Mesenchymal stem cell (in vitro differentiated cells and primary cell): ENCODE results near the gene C1orf167.

ENCODE experiments used
- DNase-seq: peaks from one replicate; pipeline ENCODE4 v3.0.0-alpha.2; 2013
- H2AFZ ChIP-seq: one replicate; pipeline ENCODE4 v1.6.1; 2013; ENCODE audit warnings: low read depth, mild to moderate bottlenecking, control low read depth, inconsistent platforms, low read length, moderate library complexity
- H2AK5ac ChIP-seq: 2 replicates; pipeline ENCODE4 v1.6.1; 2013; ENCODE audit warnings: low read length, moderate library complexity, mild to moderate bottlenecking, inconsistent platforms; ENCODE audit not compliant: severe bottlenecking
- H2BK120ac ChIP-seq: one replicate; pipeline ENCODE4 v1.6.1; 2013; ENCODE audit warnings: low read depth, mild to moderate bottlenecking, inconsistent platforms, low read length, moderate library complexity
- H2BK12ac ChIP-seq, 2 experiments: one replicate each; pipeline ENCODE4 v1.6.1; 2013; ENCODE audit warnings: inconsistent platforms in 2 of 2, low read length in 2 of 2, mild to moderate bottlenecking in 2 of 2, moderate library complexity in 2 of 2, control low read depth in 1 of 2
- H2BK15ac ChIP-seq: one replicate; pipeline ENCODE4 v1.6.1; 2013; ENCODE audit warnings: mild to moderate bottlenecking, low read depth, inconsistent platforms; ENCODE audit not compliant: poor library complexity, severe bottlenecking
- H2BK5ac ChIP-seq: 2 replicates; pipeline ENCODE4 v1.6.1; 2013; ENCODE audit warnings: low read depth, mild to moderate bottlenecking, low read length, control low read depth, inconsistent platforms; ENCODE audit not compliant: poor library complexity, severe bottlenecking
- H3K14ac ChIP-seq, 2 experiments: one replicate each; pipeline ENCODE4 v1.6.1; 2013; ENCODE audit warnings: inconsistent platforms in 2 of 2, low read length in 2 of 2, control low read depth in 1 of 2, mild to moderate bottlenecking in 1 of 2, moderate library complexity in 1 of 2
- H3K18ac ChIP-seq, 2 experiments: one replicate each; pipeline ENCODE4 v1.6.1; 2013; ENCODE audit warnings: inconsistent platforms in 2 of 2, low read length in 2 of 2, control low read depth in 1 of 2, low read depth in 1 of 2, mild to moderate bottlenecking in 1 of 2
- H3K23ac ChIP-seq, 2 experiments: one replicate each; pipeline ENCODE4 v1.6.1; 2013; ENCODE audit warnings: inconsistent platforms in 2 of 2, low read length in 2 of 2, mild to moderate bottlenecking in 2 of 2, moderate library complexity in 2 of 2, control low read depth in 1 of 2
- H3K27ac ChIP-seq: 2 replicates; pipeline ENCODE4 v1.5.1; 2013; ENCODE audit warnings: mild to moderate bottlenecking, moderate library complexity, low read length, control low read depth, inconsistent platforms; ENCODE audit not compliant: poor library complexity, severe bottlenecking
- H3K27me3 ChIP-seq, 2 experiments: 2 replicates each; pipeline versions ENCODE4 v1.6.1 to v1.7.0; 2013; ENCODE audit warnings: low read length in 2 of 2, mild to moderate bottlenecking in 2 of 2, moderate library complexity in 2 of 2, control low read depth in 1 of 2, inconsistent platforms in 1 of 2; ENCODE audit not compliant: control insufficient read depth in 1 of 2, insufficient read depth in 1 of 2
- H3K36me3 ChIP-seq, 2 experiments: 2 replicates each; pipeline versions ENCODE4 v1.6.1 to v1.7.0; 2013; ENCODE audit warnings: low read length in 2 of 2, control low read depth in 1 of 2, inconsistent platforms in 1 of 2, low read depth in 1 of 2, mild to moderate bottlenecking in 1 of 2; ENCODE audit not compliant: insufficient read depth in 2 of 2, control insufficient read depth in 1 of 2
- H3K4ac ChIP-seq, 2 experiments: one replicate each; pipeline ENCODE4 v1.6.1; 2013; ENCODE audit warnings: inconsistent platforms in 2 of 2, low read length in 2 of 2, mild to moderate bottlenecking in 2 of 2, moderate library complexity in 2 of 2, control low read depth in 1 of 2, low read depth in 1 of 2
- H3K4me1 ChIP-seq: 2 replicates; pipeline ENCODE4 v1.6.1; 2013; ENCODE audit warnings: low read depth, low read length, control low read depth; ENCODE audit not compliant: control insufficient read depth, insufficient read depth
- H3K4me2 ChIP-seq: 2 replicates; pipeline ENCODE4 v1.6.1; 2013; ENCODE audit warnings: low read length, mild to moderate bottlenecking, inconsistent platforms; ENCODE audit not compliant: poor library complexity, severe bottlenecking
- H3K4me3 ChIP-seq, 2 experiments: 2 replicates each; pipeline versions ENCODE4 v1.5.1 to v1.7.0; 2013; ENCODE audit warnings: low read length in 2 of 2, mild to moderate bottlenecking in 2 of 2, control low read depth in 1 of 2, low read depth in 1 of 2; ENCODE audit not compliant: insufficient read depth in 1 of 2
- H3K79me1 ChIP-seq: replicated peaks from 2 replicates; pipeline ENCODE4 v1.6.1; 2013; ENCODE audit warnings: mild to moderate bottlenecking, control low read depth, low read length, inconsistent platforms; ENCODE audit not compliant: poor library complexity, severe bottlenecking
- H3K9ac ChIP-seq: 2 replicates; pipeline ENCODE4 v1.7.0; 2013; ENCODE audit warnings: mild to moderate bottlenecking, low read length, moderate library complexity
- H3K9me3 ChIP-seq: 2 replicates; pipeline ENCODE4 v1.7.0; 2013; ENCODE audit warnings: mild to moderate bottlenecking, low read length; ENCODE audit not compliant: control insufficient read depth
- H4K8ac ChIP-seq: one replicate; pipeline ENCODE4 v1.6.1; 2013; ENCODE audit warnings: inconsistent platforms, mild to moderate bottlenecking, low read length, moderate library complexity
- H4K91ac ChIP-seq: one replicate; pipeline ENCODE4 v1.6.1; 2013; ENCODE audit warnings: mild to moderate bottlenecking, low read length, inconsistent platforms
- WGBS: methylation state at CpG from one replicate; pipeline ENCODE4 v1.1.7; 2013; ENCODE audit warnings: mixed read lengths; 5-methylcytosine and 5-hydroxymethylcytosine counted together

The C1orf167 gene

GRCh38 chr1:11759791-11760190 is 2.2 kb upstream of the C1orf167 start:
- DNase-seq: no peak
- no peak overlapping the region for H3K18ac ChIP-seq
- no peak overlapping the region for H4K8ac ChIP-seq
- H3K4me3 ChIP-seq: no peak overlapping the region
- H3K4me2 ChIP-seq: no peak overlapping the region
- no peak overlapping the region for H3K14ac ChIP-seq
- H3K4ac ChIP-seq: no peak overlapping the region
- H2BK15ac ChIP-seq: no peak overlapping the region
- H3K23ac ChIP-seq: no peak overlapping the region
- H4K91ac ChIP-seq: no peak overlapping the region
- no peak overlapping the region for H2BK120ac ChIP-seq
- H3K27ac ChIP-seq: no peak overlapping the region
- no peaks in the 10 kb centered on the region for H3K79me1 ChIP-seq
- WGBS: 82% methylated on average over 2 of the region's 4 CpGs
- peaks cover 5% of the 10 kb centered on the region for H3K4me1 ChIP-seq
- H3K9me3 ChIP-seq: peaks cover 4% of the 10 kb centered on the region
- H2AK5ac ChIP-seq: no peak overlapping the region
- peaks cover 0 to 2% of the 10 kb centered on the region in 2 experiments for H3K36me3 ChIP-seq
- H3K9ac ChIP-seq: no peak overlapping the region
- no peak overlapping the region for H2BK12ac ChIP-seq
- H2AFZ ChIP-seq: no peak overlapping the region
- H3K27me3 ChIP-seq: peaks cover 25 to 49% of the 10 kb centered on the region in 2 experiments
- H2BK5ac ChIP-seq: no peak overlapping the region

GRCh38 chr1:11761285-11761684 is 708 bp upstream of the C1orf167 start:
- 91% methylated on average over 6 of the region's 6 CpGs for WGBS
- Histone ChIP-seq H2BK15ac (peak overlapping the region; percentile 12), H3K4me1 (peaks cover 5% of the 10 kb centered on the region), H3K4me2 (no peak overlapping the region), H3K14ac (no peak overlapping the region), H3K4me3 (no peak overlapping the region), H2BK120ac (no peak overlapping the region), H3K4ac (no peak overlapping the region), H3K27ac (no peak overlapping the region), H4K91ac (no peak overlapping the region), H2BK12ac (no peak overlapping the region), H3K23ac (no peak overlapping the region), H3K9me3 (peaks cover 4% of the 10 kb centered on the region), H3K27me3 (peaks cover 25 to 40% of the 10 kb centered on the region in 2 experiments), H2AK5ac (no peak overlapping the region), H3K9ac (no peak overlapping the region), H2AFZ (no peak overlapping the region), H2BK5ac (no peak overlapping the region), H3K79me1 (no peaks in the 10 kb centered on the region), H3K36me3 (peaks cover 0 to 2% of the 10 kb centered on the region in 2 experiments), H4K8ac (no peak overlapping the region), H3K18ac (no peak overlapping the region)
- no peak for DNase-seq

- Histone ChIP-seq H3K4me1 (peaks cover 5% of the 10 kb centered on the region), H2BK15ac (no peak overlapping the region), H4K91ac (no peak overlapping the region), H3K9ac (no peak overlapping the region), H3K23ac (peak overlapping the region in 1 of 2 experiments; percentile 19), H4K8ac (no peak overlapping the region), H3K79me1 (no peaks in the 10 kb centered on the region), H3K18ac (no peak overlapping the region), H3K36me3 (peaks cover 0 to 2% of the 10 kb centered on the region in 2 experiments), H2BK5ac (no peak overlapping the region), H2AFZ (no peak overlapping the region), H2BK12ac (no peak overlapping the region), H2BK120ac (no peak overlapping the region), H3K4me2 (no peak overlapping the region), H2AK5ac (no peak overlapping the region), H3K9me3 (no peaks in the 10 kb centered on the region), H3K4me3 (no peak overlapping the region), H3K27me3 (peaks cover 39 to 57% of the 10 kb centered on the region in 2 experiments), H3K4ac (no peak overlapping the region), H3K27ac (no peak overlapping the region), H3K14ac (no peak overlapping the region)
- no peak for DNase-seq
- WGBS: 89% methylated on average over 3 of the region's 3 CpGs
These were observed 2.1 kb downstream of the C1orf167 start for GRCh38 chr1:11764115-11764514.

GRCh38 chr1:11764519-11764918 is 2.5 kb downstream of the C1orf167 start:
- no peak overlapping the region for H3K27ac ChIP-seq
- H3K36me3 ChIP-seq: peaks cover 0 to 2% of the 10 kb centered on the region in 2 experiments
- H3K4me2 ChIP-seq: no peak overlapping the region
- no peak overlapping the region for H3K18ac ChIP-seq
- H3K4ac ChIP-seq: no peak overlapping the region
- H2AK5ac ChIP-seq: no peak overlapping the region
- no peak overlapping the region for H3K23ac ChIP-seq
- H2AFZ ChIP-seq: no peak overlapping the region
- DNase-seq: no peak
- peaks cover 5% of the 10 kb centered on the region for H3K4me1 ChIP-seq
- no peak overlapping the region for H3K14ac ChIP-seq
- H3K79me1 ChIP-seq: no peaks in the 10 kb centered on the region
- H3K27me3 ChIP-seq: peaks cover 39 to 57% of the 10 kb centered on the region in 2 experiments
- no peak overlapping the region for H4K91ac ChIP-seq
- H4K8ac ChIP-seq: no peak overlapping the region
- no peak overlapping the region for H2BK5ac ChIP-seq
- H3K9me3 ChIP-seq: no peaks in the 10 kb centered on the region
- H2BK15ac ChIP-seq: no peak overlapping the region
- no peak overlapping the region for H3K9ac ChIP-seq
- H2BK120ac ChIP-seq: no peak overlapping the region
- H3K4me3 ChIP-seq: no peak overlapping the region
- 77% methylated on average over 7 of the region's 7 CpGs for WGBS
- H2BK12ac ChIP-seq: no peak overlapping the region
